Right renal pelvis (tissue), 4 donors: Measurements from ENCODE around the gene FAM20A. TPM values are rescaled to one million over a fixed set of nuclear protein-coding genes. Genes with fewer than 3 reads are reported as not detected.
A peak's percentile ranks its signal among the peaks of the same experiment; 100 is the strongest.
"Not testable (repeated sequence)": the region's sequence is repeated elsewhere in the genome, so short reads cannot be mapped to it uniquely, and the experiment has no call there.

Experiments used
- DNase-seq, 4 donors: peaks; one replicate each; pipeline ENCODE4 v3.0.0-alpha.2; 2013; ENCODE audit warnings: low read depth in 4 of 4, low spot score in 3 of 4, missing footprints in 1 of 4
- polyA plus RNA-seq, 4 donors: library from polyadenylated mRNA; unstranded; fragments of 120-200 nt; gene quantifications; one replicate each; pipeline ENCODE4 v1.2.1, GENCODE V29; 2013; ENCODE audit not compliant: insufficient read length in 4 of 4

Gene FAM20A
- polyA plus RNA-seq, 4 donors, result 8.7 to 12.6 (median 11.6) TPM

DNA sequence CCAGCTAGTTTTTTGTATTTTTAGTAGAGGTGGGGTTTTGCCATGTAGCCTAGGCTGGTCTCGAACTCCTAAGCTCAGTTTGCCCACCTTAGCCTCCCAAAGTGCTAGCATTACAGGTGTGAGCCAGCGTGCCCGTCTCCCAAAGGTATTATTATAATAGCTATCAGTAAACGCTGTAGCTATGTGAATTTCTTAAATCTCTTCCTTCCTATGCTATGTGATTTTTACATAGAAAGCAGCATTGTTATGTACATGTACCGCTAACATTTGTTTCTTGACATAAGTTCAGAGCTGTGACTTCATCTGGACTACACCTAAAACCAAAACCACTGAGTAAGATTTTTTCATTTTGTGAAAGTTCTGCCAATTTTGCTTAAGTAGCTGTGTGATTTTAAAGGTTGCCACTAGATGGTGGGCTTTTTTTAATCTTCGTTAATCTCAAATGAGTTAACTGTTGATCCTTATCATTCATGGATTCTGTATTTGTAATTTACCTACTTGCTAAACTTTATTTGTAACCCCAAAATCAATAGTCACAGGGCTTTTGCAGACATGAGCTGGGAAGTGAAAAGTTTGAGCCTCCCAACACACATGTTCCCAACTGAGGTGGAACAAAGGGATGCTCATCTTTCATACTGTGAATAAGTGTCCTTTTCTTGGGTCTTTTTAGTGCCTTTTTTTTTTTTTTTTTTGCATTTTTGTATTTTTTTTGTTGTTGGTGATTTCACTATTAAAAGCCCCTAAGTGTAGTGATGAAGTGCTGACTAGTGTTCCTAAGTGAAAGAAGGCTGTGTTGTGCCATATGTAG, 67.1 kb downstream of the FAM20A start:
- DNase-seq, result no peak

DNA sequence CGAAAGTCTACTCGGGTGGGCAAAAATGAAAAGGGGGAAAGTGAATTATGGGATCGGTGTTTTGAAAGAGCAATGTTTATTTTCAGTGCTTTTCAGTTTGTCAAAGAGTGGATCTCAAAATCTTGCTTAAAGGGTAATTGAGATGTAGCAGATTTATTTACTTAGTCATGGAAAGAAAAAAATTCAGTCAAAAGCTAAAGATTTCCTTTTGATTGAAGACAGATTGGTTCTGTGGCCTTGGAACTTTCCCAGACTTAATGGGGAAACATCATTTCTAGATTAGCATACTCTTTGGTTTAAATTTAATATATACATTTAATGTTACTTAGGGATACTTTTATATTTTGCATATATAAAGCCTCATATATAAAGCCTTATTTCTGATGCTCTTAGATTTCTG, 68.3 kb downstream of the FAM20A start:
- DNase-seq, result no peak

DNA sequence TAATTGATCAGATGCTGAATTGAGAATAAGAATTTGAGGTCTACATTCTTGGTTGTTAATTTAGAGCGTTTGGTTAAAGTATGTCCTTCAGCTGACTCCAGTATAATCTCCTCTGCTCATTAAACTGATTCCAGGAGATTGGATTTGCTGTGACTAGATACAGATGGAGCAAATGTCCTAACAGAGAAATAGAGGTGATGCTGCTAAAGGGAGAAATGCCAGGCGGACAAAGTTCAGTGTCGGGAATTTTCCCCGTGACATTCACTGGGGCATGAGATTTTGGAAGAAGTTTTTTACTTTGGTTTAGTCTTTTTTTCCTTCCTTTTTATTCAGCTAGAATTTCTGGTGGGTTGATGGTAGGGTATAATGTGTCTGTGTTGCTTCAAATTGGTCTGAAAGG, 69.9 kb downstream of the FAM20A start:
- DNase-seq, result no peak

DNA sequence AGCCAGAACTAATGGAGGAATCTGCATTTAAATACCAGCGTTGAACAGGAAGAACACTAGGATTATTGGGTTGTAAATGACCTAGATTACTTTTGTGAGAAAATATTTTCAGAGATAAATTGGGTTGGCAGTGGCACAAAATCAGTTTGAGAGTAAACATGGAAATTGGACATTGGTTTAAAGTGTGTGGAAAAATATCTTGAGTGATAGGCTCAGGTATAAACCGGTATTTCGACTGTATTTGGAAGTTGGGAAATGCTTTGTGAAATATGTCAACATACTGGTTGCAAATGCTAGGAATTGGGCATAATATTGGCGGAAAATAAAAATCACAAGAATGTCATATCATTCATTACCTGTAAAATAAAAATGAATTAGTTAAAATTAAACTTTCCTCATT, 73.9 kb downstream of the FAM20A start:
- no peak for DNase-seq

DNA sequence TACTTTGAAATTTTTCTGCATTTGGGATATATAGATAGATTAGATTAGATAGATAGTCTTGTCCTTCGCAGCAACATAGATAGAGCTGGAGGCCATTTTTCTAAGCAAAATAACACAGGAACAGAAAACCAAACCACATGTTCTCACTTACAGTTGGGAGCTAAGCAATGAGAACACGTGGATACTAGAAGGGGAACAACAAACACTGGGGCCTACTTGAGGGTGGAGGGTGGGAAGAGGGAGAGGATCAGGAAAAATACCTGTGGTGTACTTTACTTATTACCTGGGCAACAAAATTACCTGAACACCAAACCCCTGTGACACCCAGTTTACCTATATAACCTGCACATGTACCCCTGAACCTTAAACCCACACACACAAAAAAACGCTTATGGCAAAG, 74.6 kb downstream of the FAM20A start:
- no peak for DNase-seq

DNA sequence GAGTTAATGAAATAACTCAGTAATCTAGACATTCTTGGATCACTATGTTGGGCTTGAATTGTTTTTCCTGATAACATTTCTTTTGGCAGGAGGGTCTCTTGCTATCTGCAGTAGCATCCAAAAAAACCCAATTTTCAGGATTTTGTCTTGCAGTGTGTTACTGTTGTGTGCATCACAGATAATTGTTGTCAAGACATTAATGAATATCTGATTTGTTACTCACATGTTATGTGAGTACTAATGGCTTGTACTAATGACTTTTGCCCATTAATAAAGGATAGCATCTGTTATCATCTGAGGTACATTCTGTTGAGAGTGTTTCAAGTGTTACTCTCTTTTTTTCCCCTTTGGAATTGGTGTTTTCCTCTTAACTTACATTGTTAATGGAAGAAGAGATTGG, 78.9 kb downstream of the FAM20A start:
- no peak for DNase-seq

DNA sequence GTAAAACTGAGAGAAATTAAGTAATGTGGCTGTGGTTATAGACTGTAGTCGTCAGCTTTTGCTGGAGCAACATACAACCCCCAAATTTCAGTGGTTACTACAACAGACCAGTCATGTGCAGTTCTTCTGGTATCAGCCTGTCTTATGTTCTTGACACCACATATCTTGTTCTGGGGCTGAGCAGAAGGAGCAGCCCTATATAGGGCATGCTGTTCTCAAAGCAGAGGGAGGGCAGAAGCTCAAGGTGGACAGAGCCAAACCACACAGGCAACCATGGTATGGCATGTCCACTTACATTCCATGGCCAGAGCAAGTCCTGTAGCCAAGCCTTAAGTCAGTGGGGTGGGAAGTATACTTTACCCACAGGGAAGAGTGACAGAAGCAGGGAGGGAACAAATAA, 81.3 kb downstream of the FAM20A start:
- no peak for DNase-seq

DNA sequence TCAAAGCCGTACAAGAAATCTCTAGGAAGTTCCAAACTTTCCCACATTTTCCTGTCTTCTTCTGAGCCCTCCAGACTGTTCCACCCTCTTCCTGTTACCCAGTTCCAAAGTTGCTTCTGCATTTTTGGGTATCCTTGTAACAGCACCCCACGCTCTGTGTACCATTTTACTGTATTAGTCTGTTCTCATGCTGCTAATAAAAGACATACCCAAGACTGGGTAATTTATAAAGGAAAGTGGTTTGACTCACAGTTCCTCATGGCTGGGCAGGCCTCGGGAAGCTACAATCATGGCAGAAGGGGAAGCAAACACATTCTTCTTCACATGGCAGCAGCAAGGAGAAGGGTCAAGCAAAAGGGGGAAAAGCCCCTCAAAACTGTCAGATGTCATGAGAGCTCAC, 82.1 kb downstream of the FAM20A start:
- not testable (repeated sequence) for DNase-seq

DNA sequence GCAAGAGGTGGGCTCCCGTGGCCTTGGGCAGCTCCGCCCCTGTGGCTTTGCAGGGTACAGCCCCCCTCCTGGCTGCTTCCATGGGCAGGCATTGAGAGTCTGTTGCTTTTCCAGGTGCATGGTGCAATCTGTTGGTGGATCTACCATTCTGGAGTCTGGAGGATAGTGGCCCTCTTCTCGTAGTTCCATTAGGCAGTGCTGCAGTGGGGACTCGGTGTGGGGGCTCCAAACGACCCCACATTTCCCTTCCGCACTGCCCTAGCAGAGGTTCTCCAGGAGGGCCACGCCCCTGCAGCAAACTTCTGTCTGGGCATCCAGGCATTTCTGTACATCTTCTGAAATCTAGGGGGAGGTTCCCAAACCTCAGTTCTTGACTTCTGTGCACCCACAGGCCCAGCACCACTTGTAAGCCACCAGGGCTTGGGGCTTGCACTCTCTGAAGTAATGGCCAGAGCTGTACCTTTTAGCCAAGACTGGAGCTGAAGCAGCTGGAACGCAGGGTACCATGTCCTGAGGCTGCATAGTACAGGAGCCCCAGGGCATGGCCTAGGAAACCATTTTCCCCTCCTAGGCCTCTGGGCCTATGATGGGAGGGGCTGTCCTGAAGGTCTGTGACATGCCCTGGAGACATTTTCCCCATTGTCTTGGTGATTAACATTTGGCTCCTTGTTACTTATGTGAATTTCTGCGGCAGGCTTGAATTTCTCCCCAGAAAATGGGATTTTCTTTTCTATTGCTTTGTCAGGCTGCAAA, 82.9 kb downstream of the FAM20A start:
- DNase-seq, result no peak

DNA sequence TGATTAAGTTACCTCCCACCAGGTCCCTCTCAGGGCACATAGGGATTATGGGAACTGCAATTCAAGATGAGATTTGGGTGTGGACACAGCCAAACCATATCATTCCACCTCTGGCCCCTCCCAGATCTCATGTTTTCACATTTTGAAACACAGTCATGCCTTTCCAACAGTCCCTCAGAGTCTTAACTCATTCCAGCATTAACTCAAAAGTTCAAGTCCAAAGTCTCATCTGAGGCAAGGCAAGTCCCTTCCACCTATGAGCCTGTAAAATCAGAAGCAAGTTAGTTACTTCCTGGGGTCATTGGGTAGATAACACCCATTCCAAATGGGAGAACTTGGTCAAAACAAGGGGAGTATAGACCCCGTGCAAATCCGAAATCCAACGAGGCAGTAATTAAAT, 83.6 kb downstream of the FAM20A start:
- not testable (repeated sequence) for DNase-seq

DNA sequence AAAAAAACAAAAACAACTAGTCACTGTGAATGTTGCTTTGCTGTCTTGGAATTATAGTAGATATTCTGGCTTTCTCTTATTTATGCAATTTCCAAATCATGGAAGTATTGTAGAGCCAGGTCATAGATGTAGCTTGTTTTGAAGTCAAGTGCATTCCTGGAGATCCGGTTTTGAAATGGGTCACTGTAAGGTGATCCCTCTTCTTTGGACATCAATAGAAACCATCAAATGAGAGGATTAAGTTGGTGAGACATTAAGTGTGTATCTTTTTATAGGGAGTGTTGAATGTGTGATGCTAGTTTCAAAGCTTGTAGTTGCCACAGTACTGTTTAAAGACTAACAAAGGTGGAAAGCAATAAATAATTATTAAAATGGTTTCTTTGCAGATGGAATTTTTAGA, 84.4 kb downstream of the FAM20A start:
- no peak for DNase-seq

DNA sequence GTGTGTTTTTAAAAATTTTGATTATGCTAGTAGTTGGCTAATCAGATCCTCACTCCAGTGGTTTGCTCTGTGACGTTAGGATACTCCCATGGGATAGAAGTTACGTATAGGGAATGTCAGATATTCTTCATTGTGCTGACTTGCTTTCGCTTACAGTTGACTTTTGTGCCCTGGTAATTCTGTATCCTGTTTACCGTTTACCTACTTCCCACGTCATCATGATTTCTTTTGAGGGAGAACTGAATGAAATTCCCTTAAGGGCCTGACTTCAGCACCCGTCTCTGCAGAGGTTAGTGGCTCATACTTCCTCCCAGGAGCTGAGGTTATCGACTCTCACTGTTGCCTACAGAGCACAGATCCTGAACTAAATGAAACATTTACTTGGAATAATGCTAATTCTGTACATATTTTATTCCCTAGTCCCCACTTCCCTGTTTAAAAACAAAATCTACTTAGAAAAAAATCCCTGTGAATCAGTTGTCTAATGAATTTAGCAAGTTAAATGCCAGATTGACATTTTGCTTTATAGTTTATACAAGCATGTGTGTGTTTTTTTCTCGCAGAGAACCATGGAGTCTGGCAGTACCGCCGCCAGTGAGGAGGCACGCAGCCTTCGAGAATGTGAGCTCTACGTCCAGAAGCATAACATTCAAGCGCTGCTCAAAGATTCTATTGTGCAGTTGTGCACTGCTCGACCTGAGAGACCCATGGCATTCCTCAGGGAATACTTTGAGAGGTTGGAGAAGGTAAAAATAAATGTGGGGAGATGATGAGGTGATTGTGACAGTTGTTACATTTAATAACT, 86.1 kb downstream of the FAM20A start:
- DNase-seq, result peak in 1 of 4 donors; percentile 20

DNA sequence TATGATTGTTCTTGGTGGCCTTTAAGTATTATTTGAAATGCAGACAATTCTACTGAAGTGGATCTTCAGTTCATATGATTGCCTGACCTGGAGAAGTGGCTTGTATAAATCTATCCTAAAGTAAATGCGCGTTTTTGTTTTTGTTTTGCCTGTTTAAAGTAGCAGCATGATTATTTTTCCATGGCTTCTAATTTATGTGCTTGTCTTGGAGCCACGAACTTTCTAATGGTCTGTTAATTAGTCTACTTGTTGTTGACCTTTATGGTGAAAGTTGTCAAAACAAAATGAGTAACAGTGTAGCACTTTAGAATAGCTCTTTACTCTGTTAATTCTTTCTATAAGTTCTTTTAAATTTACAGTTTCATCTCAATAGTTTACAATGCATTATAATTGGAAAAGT, 87.2 kb downstream of the FAM20A start:
- DNase-seq, result no peak

DNA sequence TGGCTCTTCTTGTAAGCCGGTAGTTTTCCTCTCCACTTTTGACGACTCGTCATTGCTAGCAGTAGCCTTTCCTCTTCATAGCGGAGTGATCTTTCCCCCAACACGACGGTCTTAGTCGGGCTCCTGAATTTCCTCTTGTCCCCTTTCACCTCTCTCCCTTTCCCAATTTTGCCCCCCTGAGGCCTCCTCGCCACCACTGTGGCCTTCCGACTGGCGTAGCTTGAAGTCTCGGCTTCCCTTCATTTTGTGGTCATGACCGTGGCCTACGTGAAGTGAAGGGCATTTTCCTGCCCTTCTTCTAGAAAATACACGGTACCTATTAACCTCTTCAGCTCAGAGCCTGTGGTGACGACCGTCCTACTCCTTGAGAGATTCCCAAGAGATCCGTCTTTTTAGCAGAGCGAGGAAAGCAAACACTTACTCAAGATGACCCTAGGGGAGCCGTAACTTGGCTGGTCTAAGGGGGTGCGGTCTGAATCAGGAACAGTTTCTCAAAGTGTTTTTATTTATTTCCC, 88.2 kb downstream of the FAM20A start:
- DNase-seq, result peak in 2 of 4 donors; percentile 38 to 58

DNA sequence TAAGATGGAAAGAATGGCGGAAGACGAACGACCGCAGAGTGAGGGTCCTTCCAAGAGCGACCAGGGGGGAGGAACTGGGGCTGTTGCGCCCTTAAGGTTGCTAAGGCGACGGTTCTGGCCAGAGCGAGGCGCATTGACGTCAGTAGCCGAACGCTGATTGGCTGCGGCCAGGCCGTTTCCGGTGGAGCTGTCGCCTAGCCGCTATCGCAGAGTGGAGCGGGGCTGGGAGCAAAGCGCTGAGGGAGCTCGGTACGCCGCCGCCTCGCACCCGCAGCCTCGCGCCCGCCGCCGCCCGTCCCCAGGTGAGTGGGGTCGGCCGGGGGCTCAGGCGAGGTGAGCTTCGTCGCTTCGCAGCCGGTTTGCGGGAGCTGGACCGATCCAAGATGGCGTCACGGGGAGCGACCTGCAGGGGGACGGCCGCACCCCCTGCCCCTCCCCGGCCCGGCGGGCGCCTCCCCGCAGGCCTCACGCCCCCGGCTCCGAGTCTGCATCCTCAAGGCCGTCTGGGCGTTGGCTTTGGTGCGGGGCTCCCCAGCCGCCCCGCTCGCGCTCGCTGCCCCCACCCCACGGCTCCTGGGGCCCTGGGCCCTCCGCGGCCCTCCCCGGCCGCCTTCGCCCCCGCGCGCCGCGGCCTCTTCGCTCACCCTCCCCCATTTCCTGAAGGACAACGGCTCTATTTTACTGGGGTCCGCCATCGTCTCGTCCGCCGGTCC, 88.8 kb downstream of the FAM20A start, which contains the start of gene PRKAR1A:
Gene PRKAR1A, plus strand, starts transcription at position 184 of the 713 bp plus-strand sequence. CDS start 2,970 bp downstream, outside the sequence.
- peak; percentile 92 to 95 (median 92) for DNase-seq

DNA sequence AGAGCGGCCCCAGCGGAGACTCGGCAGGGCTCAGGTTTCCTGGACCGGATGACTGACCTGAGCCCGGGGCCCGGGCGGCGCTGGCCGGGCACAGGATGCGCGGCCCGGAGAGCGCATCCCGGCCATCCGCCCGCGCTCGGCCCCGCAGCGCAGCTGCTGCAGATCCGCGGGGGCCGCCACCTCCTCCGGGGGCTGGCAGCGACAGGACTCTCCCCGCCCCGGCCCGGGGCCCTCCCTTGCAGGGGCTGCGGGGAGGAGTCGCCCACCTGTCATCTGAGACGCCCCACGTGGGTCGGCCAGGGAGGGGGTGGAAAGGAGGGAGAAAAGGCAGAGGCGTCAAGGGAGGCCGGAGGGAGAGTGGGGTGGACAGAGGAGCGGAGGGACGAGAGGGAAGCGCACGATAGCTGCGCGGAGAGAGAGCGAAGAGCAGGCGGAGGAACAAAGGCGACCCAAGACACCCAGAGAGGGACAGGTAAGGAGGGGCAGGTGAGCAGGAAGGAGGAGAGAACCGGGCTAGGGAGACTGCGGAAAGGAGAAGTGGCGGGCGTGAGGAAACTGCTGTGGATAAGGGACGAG, 89.4 kb downstream of the FAM20A start:
- DNase-seq, result peak; percentile 75 to 86 (median 79)

DNA sequence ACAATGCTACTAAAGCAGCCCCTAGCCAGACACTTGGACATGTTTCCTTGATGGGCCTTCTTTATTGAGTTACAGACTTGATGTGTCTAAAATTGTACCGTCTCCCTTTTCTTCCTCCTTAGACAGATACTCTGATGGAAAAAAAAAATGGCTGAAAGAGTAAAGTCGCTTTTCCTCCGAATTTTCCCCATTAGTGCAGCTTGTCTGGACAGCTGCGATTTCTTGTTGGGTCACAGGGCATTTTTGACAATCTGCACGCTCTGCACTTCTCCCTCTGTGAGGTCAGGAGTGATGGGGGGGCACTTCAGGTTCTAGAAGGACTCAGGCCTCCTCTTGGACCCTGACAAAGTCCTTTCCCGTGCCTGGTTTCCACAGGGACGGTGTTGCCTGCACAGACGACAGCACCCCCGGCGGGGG, 89.9 kb downstream of the FAM20A start:
- peak in 3 of 4 donors; percentile 54 to 68 (median 66) for DNase-seq

DNA sequence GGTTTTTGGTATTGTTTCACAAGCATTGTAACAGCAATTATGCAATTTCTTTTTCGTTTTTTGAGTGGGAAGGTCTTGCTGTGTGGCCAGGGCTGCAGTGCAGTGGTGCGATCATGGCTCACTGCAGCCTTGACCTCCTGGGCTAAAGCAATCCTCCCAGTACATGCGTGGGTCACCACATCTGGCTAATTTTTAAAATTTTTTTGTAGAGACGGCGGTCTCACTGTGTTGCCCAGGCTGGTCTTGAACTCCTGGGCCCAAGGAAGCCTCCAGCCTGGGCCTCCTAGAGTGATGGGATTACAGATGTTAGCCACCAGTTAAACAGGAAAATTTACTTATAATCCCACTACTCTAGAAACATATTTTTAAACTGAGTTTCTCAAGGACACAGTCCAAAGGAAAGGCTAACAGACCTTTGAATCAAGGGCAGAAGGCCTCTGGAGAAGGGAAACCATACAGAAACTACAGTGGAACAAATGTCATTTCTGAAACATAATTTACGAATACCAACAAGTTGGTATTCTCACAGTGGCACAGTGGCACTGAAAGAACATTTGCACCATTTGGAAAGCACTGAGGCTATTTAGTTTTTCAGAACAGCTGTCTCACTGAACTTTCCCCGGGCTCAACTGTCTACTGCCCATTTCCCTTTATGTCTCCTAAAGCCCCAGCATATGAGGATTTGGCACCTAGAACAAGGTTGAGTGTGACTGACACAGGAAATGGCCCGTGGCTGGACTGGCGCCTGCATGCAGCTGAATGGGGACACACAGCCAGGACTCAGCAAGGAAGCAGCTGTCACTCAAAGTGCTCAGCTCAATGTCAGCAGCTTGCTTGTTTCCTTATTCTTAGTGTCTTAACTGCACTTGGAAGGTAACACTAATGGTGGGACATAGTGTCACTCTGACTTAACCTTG, 91.8 kb downstream of the FAM20A start:
- DNase-seq, result peak in 1 of 4 donors; percentile 22

DNA sequence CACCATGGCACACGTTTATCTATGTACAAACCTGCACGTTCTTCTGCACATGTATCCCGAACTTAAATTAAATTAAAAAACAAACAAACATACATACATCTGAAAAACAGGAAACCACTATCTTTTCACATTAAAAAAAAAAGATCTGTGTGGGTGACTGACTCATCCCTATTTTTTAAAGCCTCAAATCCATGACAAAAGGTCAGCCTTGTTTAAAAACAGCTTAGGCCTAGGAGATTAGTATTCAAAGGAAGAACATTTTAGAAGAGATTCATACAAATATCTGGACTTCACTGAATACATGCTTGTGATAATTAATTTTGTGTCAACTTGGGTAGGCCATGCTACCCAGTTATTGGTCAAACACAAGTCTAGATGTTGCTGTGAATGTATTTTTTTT, 93.6 kb downstream of the FAM20A start:
- DNase-seq, result no peak
